Measurements from ENCODE around the gene DPPA3.
"Not testable (repeated sequence)": the region's sequence is repeated elsewhere in the genome, so short reads cannot be mapped to it uniquely, and the experiment has no call there.

DPPA3 gene

DNA sequence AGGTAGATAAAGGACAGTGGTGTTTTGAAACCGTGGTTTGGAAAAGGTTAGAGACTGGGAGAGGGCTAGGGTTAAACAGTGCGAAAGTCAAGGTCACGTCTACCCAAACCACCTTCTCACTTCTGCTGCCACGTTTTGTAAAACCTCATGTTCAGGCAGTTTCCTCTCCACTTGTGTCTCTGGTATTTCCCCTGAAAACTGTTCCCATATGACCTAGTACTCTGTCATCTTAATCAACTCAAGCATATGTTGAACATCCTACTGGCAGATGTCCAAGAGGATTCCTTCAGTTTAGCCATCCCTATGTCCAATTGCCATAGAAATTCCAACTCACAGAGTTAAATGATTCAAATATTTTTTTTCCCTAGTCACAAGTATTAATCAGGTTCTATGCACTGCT lies 18.5 kb downstream of the DPPA3 start:
- DNase-seq (ENCODE audit: low read depth in 1 of 2, low spot score in 1 of 2) = no peak

DNA sequence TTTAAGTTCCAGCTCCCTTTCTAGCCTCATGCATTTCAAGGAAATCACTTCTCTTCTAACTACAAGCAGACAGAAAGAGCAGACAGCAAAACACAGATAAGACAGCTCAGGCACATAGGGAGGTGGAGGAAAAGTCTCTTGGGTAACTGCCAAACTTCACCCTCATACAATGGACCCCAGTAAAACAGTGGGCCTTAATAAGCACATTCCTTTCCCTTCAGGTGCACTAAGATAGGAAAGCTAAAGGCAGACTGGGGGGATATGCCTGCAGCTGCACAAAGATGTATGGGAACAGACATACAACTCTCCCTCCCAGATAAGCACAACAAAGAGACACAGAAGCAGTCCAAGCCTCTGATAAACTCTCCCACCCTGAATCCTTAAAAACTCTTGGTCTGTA lies 19.8 kb downstream of the DPPA3 start:
- not testable (repeated sequence) for DNase-seq (ENCODE audit: low read depth in 1 of 2, low spot score in 1 of 2)

GRCh38 chr12:7731486-7731885 lies 20.3 kb downstream of the DPPA3 start:
- no peak for DNase-seq (ENCODE audit: low read depth in 1 of 2, low spot score in 1 of 2)

DNA sequence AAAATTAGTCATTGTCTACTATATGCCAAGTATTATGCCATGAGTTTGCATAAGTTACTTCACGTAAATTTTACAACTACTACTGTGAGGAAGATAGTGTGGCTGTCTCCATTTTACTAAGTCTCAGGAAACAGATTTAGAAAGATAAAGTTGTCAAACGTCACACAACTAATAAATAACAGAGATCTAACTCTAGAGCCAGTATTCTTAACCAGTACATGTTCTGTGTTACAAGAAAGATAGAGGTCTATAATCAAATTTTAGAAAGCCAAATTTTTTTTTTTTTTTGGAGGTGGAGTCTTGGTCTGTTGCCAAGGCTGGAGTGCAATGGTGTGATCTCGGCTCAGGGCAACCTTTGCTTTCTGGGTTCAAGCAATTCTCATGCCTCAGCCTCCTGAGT lies 21.8 kb downstream of the DPPA3 start:
- DNase-seq (ENCODE audit: low read depth in 1 of 2, low spot score in 1 of 2) = no peak

- no peak for DNase-seq (ENCODE audit: low read depth in 1 of 2, low spot score in 1 of 2)
Observed at GRCh38 chr12:7747246-7747645, 36.0 kb downstream of the DPPA3 start, which contains the start of gene CLEC4C. Gene CLEC4C (minus strand): TSS chr12:7747375. CDS start chr12:7747348, 27 bp downstream.

DNA sequence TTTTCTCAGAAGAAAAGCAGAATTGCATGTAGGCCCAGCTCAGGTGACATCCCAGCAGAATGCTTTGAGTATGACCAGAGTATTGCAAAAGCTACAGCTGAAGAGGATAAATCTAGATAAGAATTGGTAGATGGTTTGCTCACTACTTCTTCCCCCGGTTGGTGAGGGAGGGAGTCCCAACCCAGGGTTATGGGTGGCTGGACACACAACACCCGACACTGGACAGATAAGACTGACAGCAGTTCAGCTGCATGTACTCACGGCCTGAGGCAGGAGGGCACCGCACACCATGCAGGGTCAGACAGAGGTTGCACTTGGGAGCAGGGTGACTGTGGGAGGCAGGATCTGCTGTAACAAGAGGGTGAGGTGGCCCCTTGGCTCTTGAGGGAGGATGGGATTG lies 37.6 kb downstream of the DPPA3 start:
- no peak for DNase-seq (ENCODE audit: low read depth in 1 of 2, low spot score in 1 of 2)

- DNase-seq (ENCODE audit: low read depth in 1 of 2, low spot score in 1 of 2) = no peak
Observed at GRCh38 chr12:7749442-7749841, 38.2 kb downstream of the DPPA3 start.

DNA sequence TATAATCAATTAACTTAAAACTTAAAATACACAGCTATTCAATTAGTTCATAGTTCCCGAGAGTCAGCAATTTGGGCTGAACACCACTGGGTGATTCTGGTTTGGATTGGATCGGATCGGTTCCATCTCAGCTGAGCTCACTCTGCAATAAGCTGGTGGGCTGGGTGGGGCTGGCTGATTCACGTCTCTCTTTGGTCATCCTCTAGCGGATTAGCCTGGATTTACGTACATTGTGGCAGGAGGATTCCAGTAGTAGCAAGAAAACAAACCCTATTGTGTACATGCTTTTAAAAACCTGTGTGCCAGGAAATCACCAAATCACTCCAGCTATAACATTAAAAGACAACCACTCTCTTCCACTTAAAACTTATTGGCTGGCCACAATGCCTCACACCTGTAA lies 39.1 kb downstream of the DPPA3 start:
- no peak for DNase-seq (ENCODE audit: low read depth in 1 of 2, low spot score in 1 of 2)

DNA sequence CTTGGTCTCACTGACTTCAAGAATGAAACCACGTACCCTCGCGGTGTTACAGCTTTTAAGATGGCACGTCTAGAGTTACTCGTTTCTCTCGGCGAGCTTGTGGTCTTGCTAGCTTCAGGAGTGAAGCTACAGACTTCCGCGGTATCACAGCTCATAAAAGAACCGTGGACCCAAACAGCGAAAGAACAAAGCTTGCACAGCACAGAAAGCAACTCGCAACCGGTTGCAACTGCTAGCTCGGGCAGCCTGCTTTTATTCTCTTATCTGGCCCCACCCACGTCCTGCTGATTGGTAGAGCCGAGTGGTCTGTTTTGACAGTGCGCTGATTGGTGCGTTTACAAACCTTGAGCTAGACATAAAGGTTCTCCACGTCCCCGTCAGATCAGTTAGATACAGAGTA lies 40.2 kb downstream of the DPPA3 start:
- DNase-seq (ENCODE audit: low read depth in 1 of 2, low spot score in 1 of 2) = no peak

DNA sequence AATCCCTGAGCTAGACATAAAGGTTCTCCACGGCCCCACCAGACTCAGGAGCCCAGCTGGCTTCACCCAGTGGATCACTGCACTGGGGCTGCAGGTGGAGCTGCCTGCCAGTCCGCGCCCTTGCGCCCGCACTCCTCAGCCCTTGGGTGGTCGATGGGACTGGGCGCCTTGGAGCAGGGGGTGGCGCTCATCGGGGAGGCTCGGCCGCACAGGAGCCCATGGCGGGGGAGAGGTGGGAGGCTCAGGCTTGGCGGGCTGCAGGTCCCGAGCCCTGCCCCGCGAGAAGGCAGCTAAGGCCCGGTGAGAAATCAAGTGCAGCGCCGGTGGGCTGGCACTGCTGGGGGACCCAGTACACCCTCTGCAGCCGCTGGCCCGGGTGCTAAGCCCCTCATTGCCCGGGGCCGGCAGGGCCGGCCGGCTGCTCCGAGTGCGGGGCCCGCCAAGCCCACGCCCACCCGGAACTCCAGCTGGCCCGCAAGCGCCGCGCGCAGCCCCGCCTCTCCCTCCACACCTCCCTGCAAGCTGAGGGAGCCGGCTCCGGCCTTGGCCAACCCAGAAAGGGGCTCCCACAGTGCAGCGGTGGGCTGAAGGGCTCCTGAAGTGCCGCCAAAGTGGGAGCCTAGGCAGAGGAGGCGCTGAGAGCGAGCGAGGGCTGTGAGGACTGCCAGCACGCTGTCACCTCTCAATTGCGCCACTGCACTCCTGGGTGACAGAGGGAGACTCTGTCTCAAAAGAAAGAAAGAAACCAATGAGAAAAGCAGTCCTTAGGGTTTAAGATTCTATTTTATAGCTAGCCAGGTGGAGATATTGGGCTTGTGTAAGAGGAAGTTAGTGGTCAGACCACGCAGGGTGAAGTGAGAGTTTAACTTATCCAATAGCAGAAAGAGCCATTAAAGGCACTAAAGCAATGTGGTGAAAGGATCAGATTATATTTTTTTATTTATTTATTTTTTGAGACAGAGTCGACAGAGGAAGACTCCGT lies 41.0 kb downstream of the DPPA3 start:
- DNase-seq (ENCODE audit: low read depth in 1 of 2, low spot score in 1 of 2) = not testable (repeated sequence)

GRCh38 chr12:7755668-7756067 lies 44.4 kb downstream of the DPPA3 start:
- not testable (repeated sequence) for DNase-seq (ENCODE audit: low read depth in 1 of 2, low spot score in 1 of 2)

DNA sequence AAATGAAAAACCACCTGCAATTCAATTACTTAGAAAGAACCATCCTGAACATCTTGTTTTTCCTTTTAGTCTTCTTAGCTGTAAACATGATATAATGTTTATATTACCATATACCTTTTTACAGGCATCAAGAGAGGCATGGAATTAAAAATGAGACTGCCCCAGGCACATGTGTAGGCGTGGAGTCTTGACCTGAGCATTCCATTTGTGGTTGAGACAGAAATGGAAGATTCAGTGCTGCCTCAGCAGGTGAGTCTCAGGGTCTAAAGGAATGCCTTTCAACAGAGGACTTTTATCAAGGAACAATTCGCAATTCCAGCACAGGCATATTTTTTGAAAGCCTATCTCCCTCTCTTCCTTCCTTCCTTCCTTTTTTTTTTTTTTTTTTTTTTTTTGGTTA lies 45.8 kb downstream of the DPPA3 start:
- no peak for DNase-seq (ENCODE audit: low read depth in 1 of 2, low spot score in 1 of 2)

- DNase-seq (ENCODE audit: low read depth in 1 of 2, low spot score in 1 of 2) = no peak
Observed at GRCh38 chr12:7758766-7759140, 47.5 kb downstream of the DPPA3 start.
